H1 (cell line): ENCODE measurements around the gene SSTR3. TPM values are rescaled to one million over a fixed set of nuclear protein-coding genes. Genes with fewer than 3 reads are reported as not detected.

ENCODE experiments used
- CTCF ChIA-PET: fragments of 300-600 bp; sonication (Branson Sonifier 250); formaldehyde crosslinking; loops from one replicate; lab custom pipeline; 2021; ENCODE audit not compliant: partially characterized antibody; lab: Charles Lee
- POLR2A ChIA-PET: fragments of 300-600 bp; sonication (Branson Sonifier 250); formaldehyde crosslinking; loops from one replicate; lab custom pipeline; 2021; ENCODE audit warnings: inconsistent platforms; ENCODE audit not compliant: partially characterized antibody; lab: Charles Lee
- DNase-seq, 2 experiments: peaks; one replicate each; pipeline versions ENCODE4 v3.0.0 to v3.0.0-alpha.2; 2010 to 2022; ENCODE audit warnings: low spot score in 2 of 2, low read depth in 1 of 2, mixed read lengths in 1 of 2
- FAIRE-seq: peaks from 2 replicates; lab custom pipeline; 2011; peaks lifted over from hg19 to GRCh38; lab: Jason Lieb, UNC
- H2AFZ ChIP-seq: 2 replicates; pipeline ENCODE4 v1.8.1; 2012; ENCODE audit warnings: low read length, inconsistent platforms
- H2AK5ac ChIP-seq: 2 replicates; pipeline ENCODE4 v1.6.1; 2013; ENCODE audit warnings: low read depth, low read length
- H2BK120ac ChIP-seq: replicated peaks from 2 replicates; pipeline ENCODE3; 2013; ENCODE audit warnings: low read depth, low read length, inconsistent platforms
- H2BK12ac ChIP-seq: 2 replicates; pipeline ENCODE4 v1.6.1; 2013; ENCODE audit warnings: low read depth, low read length
- H2BK15ac ChIP-seq: 2 replicates; pipeline ENCODE4 v1.6.1; 2013; ENCODE audit warnings: low read length
- H2BK20ac ChIP-seq: 2 replicates; pipeline ENCODE4 v1.6.1; 2013; ENCODE audit warnings: low read length
- H2BK5ac ChIP-seq: 2 replicates; pipeline ENCODE4 v1.6.1; 2013; ENCODE audit warnings: low read depth, low read length
- H3K14ac ChIP-seq: 2 replicates; pipeline ENCODE4 v1.6.1; 2013; ENCODE audit warnings: inconsistent platforms; ENCODE audit not compliant: insufficient read length
- H3K18ac ChIP-seq: 2 replicates; pipeline ENCODE4 v1.6.1; 2013; ENCODE audit warnings: low read length; ENCODE audit errors: extremely low read depth
- H3K23ac ChIP-seq: 2 replicates; pipeline ENCODE4 v1.6.1; 2013; ENCODE audit warnings: inconsistent platforms; ENCODE audit not compliant: insufficient read length
- H3K23me2 ChIP-seq: 2 replicates; pipeline ENCODE4 v1.6.1; 2013; ENCODE audit warnings: low read depth, low read length
- H3K27ac ChIP-seq: 2 replicates; pipeline ENCODE4 v1.6.1; 2011; ENCODE audit warnings: low read depth, low read length, inconsistent platforms
- H3K27me3 ChIP-seq, 4 experiments: replicated peaks in 1 of 4; 1 replicate in 1 of 4; 2 replicates in 3 of 4; pipeline versions ENCODE4 v1.6.1 to v1.8.1; 2011 to 2013; ENCODE audit warnings: low read length in 3 of 4, mild to moderate bottlenecking in 3 of 4, inconsistent platforms in 2 of 4, mixed read lengths in 2 of 4, moderate library complexity in 1 of 4; ENCODE audit not compliant: control insufficient read depth in 3 of 4, insufficient read depth in 3 of 4; ENCODE audit errors: extremely low read depth in 1 of 4
- H3K36me3 ChIP-seq, 4 experiments: 2 replicates each; pipeline versions ENCODE4 v1.6.1 to v1.8.1; 2011 to 2013; ENCODE audit warnings: mild to moderate bottlenecking in 4 of 4, low read length in 3 of 4, moderate library complexity in 2 of 4, control low read depth in 1 of 4, inconsistent platforms in 1 of 4; ENCODE audit not compliant: insufficient read depth in 4 of 4, control insufficient read depth in 2 of 4
- H3K4ac ChIP-seq: replicated peaks from 2 replicates; pipeline ENCODE3; 2013; ENCODE audit warnings: low read length, low read depth, mixed read lengths, inconsistent platforms; ENCODE audit not compliant: insufficient read length
- H3K4me1 ChIP-seq, 4 experiments: replicated peaks in 1 of 4; 1 replicate in 1 of 4; 2 replicates in 3 of 4; pipeline versions ENCODE4 v1.6.1 to v1.8.1; 2011 to 2013; ENCODE audit warnings: low read length in 3 of 4, inconsistent platforms in 2 of 4, mixed read lengths in 1 of 4; ENCODE audit not compliant: insufficient read depth in 4 of 4, control insufficient read depth in 3 of 4
- H3K4me2 ChIP-seq, 2 experiments: 2 replicates each; pipeline versions ENCODE4 v1.6.1 to v1.8.1; 2011 to 2013; ENCODE audit warnings: low read depth in 2 of 2, low read length in 2 of 2, control low read depth in 1 of 2, inconsistent platforms in 1 of 2, mild to moderate bottlenecking in 1 of 2; ENCODE audit not compliant: insufficient read depth in 1 of 2
- H3K4me3 ChIP-seq, 4 experiments: fragments of 200-600, 300-600 bp in 1 of 4; sonication (generic), shearing (Covaris generic), sonication (Bioruptor Twin) in 1 of 4; 2 replicates each; pipeline versions ENCODE4 v1.5.1 to v1.8.1; 2011 to 2016; ENCODE audit warnings: low read length in 4 of 4, low read depth in 3 of 4, control low read depth in 2 of 4, inconsistent platforms in 2 of 4, mild to moderate bottlenecking in 2 of 4, mixed read lengths in 1 of 4, moderate library complexity in 1 of 4; ENCODE audit not compliant: insufficient read depth in 2 of 4; ENCODE audit errors: extremely low read depth in 1 of 4
- H3K56ac ChIP-seq: replicated peaks from 2 replicates; pipeline ENCODE3; 2013; ENCODE audit warnings: low read depth, mild to moderate bottlenecking, mixed read lengths, low read length, inconsistent platforms; ENCODE audit not compliant: insufficient read length
- H3K79me1 ChIP-seq: 2 replicates; pipeline ENCODE4 v1.6.1; 2013; ENCODE audit warnings: low read depth, low read length, control low read depth
- H3K79me2 ChIP-seq, 2 experiments: 2 replicates each; pipeline versions ENCODE4 v1.6.1 to v1.8.1; 2012 to 2013; ENCODE audit warnings: low read length in 2 of 2, mild to moderate bottlenecking in 2 of 2, inconsistent platforms in 1 of 2; ENCODE audit not compliant: insufficient read depth in 2 of 2, control insufficient read depth in 1 of 2
- H3K9ac ChIP-seq, 4 experiments: replicated peaks in 1 of 4; 1 replicate in 1 of 4; 2 replicates in 3 of 4; pipeline versions ENCODE4 v1.6.1 to v1.8.1; 2011 to 2013; ENCODE audit warnings: low read depth in 3 of 4, low read length in 3 of 4, control low read depth in 2 of 4, mild to moderate bottlenecking in 2 of 4, moderate library complexity in 2 of 4, inconsistent platforms in 1 of 4; ENCODE audit errors: extremely low read depth in 1 of 4
- H3K9me3 ChIP-seq, 2 experiments: 2 replicates each; pipeline versions ENCODE4 v1.6.1 to v1.8.1; 2012 to 2013; ENCODE audit warnings: mild to moderate bottlenecking in 2 of 2, moderate library complexity in 2 of 2, control low read depth in 1 of 2, inconsistent platforms in 1 of 2, low read depth in 1 of 2, low read length in 1 of 2, mixed read lengths in 1 of 2; ENCODE audit not compliant: insufficient read depth in 2 of 2
- H4K20me1 ChIP-seq, 2 experiments: replicated peaks in 1 of 2; 2 replicates each; pipeline versions ENCODE3 to v1.8.1; 2011 to 2013; ENCODE audit warnings: inconsistent platforms in 2 of 2, low read length in 2 of 2, mild to moderate bottlenecking in 1 of 2; ENCODE audit not compliant: insufficient read depth in 2 of 2, control insufficient read depth in 1 of 2
- H4K5ac ChIP-seq: 2 replicates; pipeline ENCODE4 v1.6.1; 2013; ENCODE audit warnings: low read length, low read depth, mixed read lengths, inconsistent platforms; ENCODE audit not compliant: insufficient read length
- H4K8ac ChIP-seq: 2 replicates; pipeline ENCODE4 v1.8.0; 2013; ENCODE audit warnings: mild to moderate bottlenecking, moderate library complexity, low read length, inconsistent platforms; ENCODE audit not compliant: insufficient read depth; ENCODE audit errors: extremely low read depth
- H4K91ac ChIP-seq: replicated peaks from 2 replicates; pipeline ENCODE3; 2013; ENCODE audit warnings: low read length, mixed read lengths, inconsistent platforms; ENCODE audit not compliant: insufficient read length
- BCL11A ChIP-seq, 2 experiments: IDR thresholded peaks; one replicate each; pipeline ENCODE4 v1.6.1; 2011; ENCODE audit warnings: low read depth in 2 of 2, low read length in 2 of 2, mild to moderate bottlenecking in 2 of 2
- TBP ChIP-seq: IDR thresholded peaks from 2 replicates; pipeline ENCODE4 v1.6.1; 2011; ENCODE audit warnings: low read depth, low read length, improper control_type of control experiment
- WGBS, 2 experiments: shearing (Covaris generic) in 1 of 2; methylation state at CpG; one replicate each; pipeline versions ENCODE4 v1.1.6 to v1.1.7; 2013 to 2015; ENCODE audit warnings: low lambda C conversion rate in 2 of 2, mixed read lengths in 2 of 2, inconsistent platforms in 1 of 2, low coverage in 1 of 2, missing lambda C conversion rate in 1 of 2; ENCODE audit not compliant: insufficient replicate concordance in 2 of 2, insufficient coverage in 1 of 2, insufficient read length in 1 of 2; ENCODE audit errors: extremely low coverage in 1 of 2, missing lambda C conversion rate in 1 of 2; 5-methylcytosine and 5-hydroxymethylcytosine counted together
- polyA plus RNA-seq, 7 experiments: library from polyadenylated mRNA; depleted of rRNA in 3 of 7; stranded (reverse) in 5 of 7; unstranded in 2 of 7; fragments of >200 nt in 5 of 7; fragments of 200-250 nt in 2 of 7; gene quantifications; 1 replicate in 5 of 7; 2 replicates in 1 of 7; 4 replicates in 1 of 7; pipeline versions ENCODE4 v1.2.1 to v1.2.3, GENCODE V29; 2011 to 2013; ENCODE audit warnings: missing spikeins in 2 of 7, mixed read lengths in 2 of 7
- total RNA-seq: library from RNA; stranded (reverse); fragmentation: NEBNext Ultra II Directional; extraction: Animal tissue kit (Norgen Biotek cat#: 25700); gene quantifications from 2 replicates; pipeline ENCODE4 v1.2.1, GENCODE V29; 2021

SSTR3 gene
- total and polyA plus RNA-seq, 2 of the 8 experiments (the other 6 are each of a cell fraction or from before 2014, with no cell fraction given): 0.22 to 0.77 TPM

- Histone ChIP-seq H3K4me3 (no peak overlapping the region), H3K4me1 (peaks cover 0 to 9% (median 5%) of the 10 kb centered on the region in 4 experiments; a peak in 5 of 7 replicates), H3K14ac (no peak overlapping the region), H4K91ac (no peak overlapping the region), H4K20me1 (no peaks in the 10 kb centered on the region), H3K27me3 (no peaks in the 10 kb centered on the region), H2AK5ac (no peak overlapping the region), H2AFZ (no peak overlapping the region), H3K18ac (no peak overlapping the region), H3K36me3 (no peaks in the 10 kb centered on the region), H3K27ac (no peak overlapping the region), H4K5ac (no peak overlapping the region), H3K4me2 (no peak overlapping the region), H2BK5ac (no peak overlapping the region), H3K9me3 (no peaks in the 10 kb centered on the region), H3K23ac (no peak overlapping the region), H3K23me2 (peaks cover 4% of the 10 kb centered on the region; the same call in 1 of the 2 replicates), H3K9ac (no peak overlapping the region), H2BK20ac (no peak overlapping the region), H3K79me2 (no peaks in the 10 kb centered on the region), H2BK120ac (no peak overlapping the region), H3K79me1 (no peaks in the 10 kb centered on the region), H4K8ac (no peak overlapping the region), H3K4ac (no peak overlapping the region), H2BK15ac (no peak overlapping the region), H3K56ac (no peak overlapping the region), H2BK12ac (no peak overlapping the region)
- CTCF ChIA-PET: interaction anchor here (0.6 to 5.9 kb wide), 5 partner anchors 9 to 208 kb away, joined by 3 to 43 read pairs (median 3); no protein-coding TSS in a partner anchor
- POLR2A ChIA-PET: no interaction called here
- 90% methylated on average over 6 of the region's 6 CpGs; no CpG with 5 or more reads in 1 of the 2 experiments for WGBS, 2 experiments
- no peak for FAIRE-seq
- no peak for DNase-seq
- no peak for TF ChIP-seq TBP
- TF ChIP-seq BCL11A (IDR thresholded peaks at IDR 0.05; ENCODE audit: low read depth in 2 of 2, low read length in 2 of 2): no peak
Measured at GRCh38 chr22:37248251-37248650, 36.0 kb upstream of the SSTR3 start.
